ENCODE data around the gene GCK. TPM values are rescaled to one million over a fixed set of nuclear protein-coding genes. Genes with fewer than 3 reads are reported as not detected.
A peak's percentile ranks its signal among the peaks of the same experiment; 100 is the strongest.
"Not testable (repeated sequence)": the region's sequence is repeated elsewhere in the genome, so short reads cannot be mapped to it uniquely, and the experiment has no call there.

The GCK gene
- total RNA-seq, 4 donors from 2014 or later, result 0.16 to 0.96 TPM; not detected in 2

- intact Hi-C loops (cut with DNase I; ENCODE audit: low total_unique reads) (no loop called here), in situ Hi-C loops (cut with MboI; ENCODE audit: low pct_ligation_motif_present in 1 of 4, low pct_unique_long_range_greater_than_20kb in 1 of 4, low sequenced_read_pairs in 3 of 4) (no loop called here)
- Histone ChIP-seq H3K36me3 (peaks cover 0 to 81% (median 39%) of the 10 kb centered on the region in 4 donors), H3K27me3 (no peaks in the 10 kb centered on the region), H3K27ac (no peak overlapping the region), H3K4me3 (no peak overlapping the region), H3K9me3 (no peaks in the 10 kb centered on the region), H3K4me1 (peaks cover 0 to 8% (median 0%) of the 10 kb centered on the region in 4 donors)
- no peak for TF ChIP-seq CTCF (IDR thresholded peaks at IDR 0.05)
- TF ChIP-seq POLR2AphosphoS5 (IDR thresholded peaks at IDR 0.05), result no peak
- TF ChIP-seq POLR2A (IDR thresholded peaks at IDR 0.05), result no peak
- no peak for TF ChIP-seq EP300 (IDR thresholded peaks at IDR 0.05; ENCODE audit: low read depth)
- 93 to 95% methylated on average over 5 to 7 of the region's 7 CpGs for WGBS, 2 donors (ENCODE audit: low coverage in 1 of 2)
- DNase-seq, result no peak
Observed at GRCh38 chr7:44208085-44208484, 18.8 kb upstream of the GCK start.

DNA sequence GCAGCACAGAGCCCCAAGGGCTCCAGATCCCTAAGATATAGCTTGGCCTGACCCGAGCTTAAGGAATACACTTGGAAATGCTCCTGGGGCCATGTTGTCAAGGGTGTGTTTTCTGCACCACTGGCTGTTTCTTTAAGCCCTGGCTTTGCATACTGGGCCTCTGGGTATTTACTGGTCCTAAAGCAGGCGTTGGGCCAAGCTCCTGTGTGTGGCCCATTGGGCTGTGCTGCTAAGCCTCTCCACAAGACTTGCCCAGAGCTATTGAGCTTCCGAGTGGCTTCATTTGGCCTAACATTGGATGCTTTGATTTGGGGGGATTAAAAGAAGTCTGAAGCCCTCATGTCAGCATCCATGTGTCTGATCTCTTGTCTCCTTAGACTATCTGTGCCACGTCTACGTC is 16.8 kb upstream of the GCK start:
- Histone ChIP-seq H3K9me3 (no peaks in the 10 kb centered on the region), H3K27ac (no peak overlapping the region), H3K4me3 (no peak overlapping the region), H3K4me1 (peaks cover 0 to 24% (median 13%) of the 10 kb centered on the region in 4 donors), H3K27me3 (no peaks in the 10 kb centered on the region), H3K36me3 (peaks cover 0 to 64% (median 33%) of the 10 kb centered on the region in 4 donors)
- TF ChIP-seq POLR2A (IDR thresholded peaks at IDR 0.05) (no peak), CTCF (IDR thresholded peaks at IDR 0.05) (no peak), POLR2AphosphoS5 (IDR thresholded peaks at IDR 0.05) (no peak), EP300 (IDR thresholded peaks at IDR 0.05; ENCODE audit: low read depth) (no peak)
- DNase-seq, result no peak
- in situ Hi-C loops (cut with MboI; ENCODE audit: low pct_ligation_motif_present in 1 of 4, low pct_unique_long_range_greater_than_20kb in 1 of 4, low sequenced_read_pairs in 3 of 4), result no loop called here
- 96% methylated on average over 5 of the region's 5 CpGs; no CpG with 5 or more reads in 1 of the 2 donors for WGBS, 2 donors (ENCODE audit: low coverage in 1 of 2)
- intact Hi-C loops (cut with DNase I; ENCODE audit: low total_unique reads), result no loop called here

DNA sequence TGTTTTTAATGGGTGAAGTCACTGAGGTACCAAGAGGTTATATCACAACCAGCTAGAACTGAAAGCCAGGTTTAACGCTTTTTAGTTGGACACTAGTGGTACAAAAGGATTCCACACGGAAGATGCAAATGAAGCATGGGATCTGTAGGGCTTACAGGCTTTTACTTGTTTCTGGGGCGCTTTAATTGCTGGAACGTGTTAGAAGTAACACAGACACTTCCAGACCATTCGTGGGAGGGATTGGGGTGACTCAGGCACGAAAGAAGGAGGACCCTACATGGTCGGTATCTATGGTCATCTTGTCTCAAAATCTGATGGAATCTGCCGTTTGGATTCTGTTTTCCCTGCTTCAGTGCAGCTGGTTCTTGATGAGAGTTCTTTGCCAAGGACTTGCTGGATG is 12.6 kb upstream of the GCK start:
- WGBS, 2 donors (ENCODE audit: low coverage in 1 of 2), result 47 to 55% methylated on average over 8 of the region's 8 CpGs
- intact Hi-C loops (cut with DNase I; ENCODE audit: low total_unique reads), result no loop called here
- TF ChIP-seq CTCF (IDR thresholded peaks at IDR 0.05), result no peak
- TF ChIP-seq POLR2AphosphoS5 (IDR thresholded peaks at IDR 0.05), result no peak
- TF ChIP-seq EP300 (IDR thresholded peaks at IDR 0.05; ENCODE audit: low read depth), result no peak
- no peak for TF ChIP-seq POLR2A (IDR thresholded peaks at IDR 0.05)
- H3K4me1 ChIP-seq, result peaks cover 0 to 24% (median 13%) of the 10 kb centered on the region in 4 donors
- no peak overlapping the region for H3K27ac ChIP-seq
- no peaks in the 10 kb centered on the region for H3K9me3 ChIP-seq
- in situ Hi-C loops (cut with MboI; ENCODE audit: low pct_ligation_motif_present in 1 of 4, low pct_unique_long_range_greater_than_20kb in 1 of 4, low sequenced_read_pairs in 3 of 4), result no loop called here
- H3K27me3 ChIP-seq, result peaks cover 10% of the 10 kb centered on the region
- peak overlapping the region in 3 of 4 donors; percentile 79 to 92 (median 86) for H3K4me3 ChIP-seq
- DNase-seq, result no peak
- peaks cover 0 to 23% (median 11%) of the 10 kb centered on the region in 4 donors for H3K36me3 ChIP-seq

DNA sequence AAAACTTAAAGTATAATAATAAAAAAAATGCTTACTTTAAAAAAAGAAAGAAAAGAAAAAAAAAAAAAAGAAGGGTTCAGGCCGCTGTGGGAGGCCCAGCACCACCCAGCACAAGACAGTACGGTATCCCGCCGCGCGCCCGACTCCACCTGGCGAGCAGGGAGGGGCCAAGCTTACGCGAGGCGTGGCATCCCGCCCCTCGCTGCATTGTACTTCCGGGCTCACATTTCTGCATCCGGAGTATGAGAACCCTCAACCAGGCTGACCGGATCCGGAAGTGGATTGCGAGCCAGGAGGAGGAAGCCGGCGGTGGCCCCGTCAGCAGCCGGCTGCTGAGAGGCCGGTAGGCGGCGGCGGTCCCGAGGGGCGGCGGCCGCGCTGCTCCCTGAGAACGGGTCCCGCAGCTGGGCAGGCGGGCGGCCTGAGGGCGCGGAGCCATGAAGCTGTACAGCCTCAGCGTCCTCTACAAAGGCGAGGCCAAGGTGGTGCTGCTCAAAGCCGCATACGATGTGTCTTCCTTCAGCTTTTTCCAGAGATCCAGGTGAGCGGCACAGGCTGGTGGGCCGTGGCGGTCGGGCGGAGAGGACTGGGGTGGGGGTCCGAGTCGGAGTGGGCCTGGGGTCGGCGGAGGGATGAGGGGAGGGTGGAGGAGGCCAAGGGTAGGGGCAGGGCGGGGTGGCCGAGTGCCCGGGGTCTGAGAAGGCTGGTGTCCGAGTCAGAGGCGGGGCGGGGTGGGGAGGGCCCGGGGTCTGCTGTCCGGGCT is 11.6 kb upstream of the GCK start, which contains the start of gene YKT6:
Gene YKT6 (plus strand): TSS at position 280 of the 763 bp plus-strand sequence. CDS start 158 bp downstream, at position 438.
- peak within 1 kb of the TSS; percentile 79 to 88 (median 84) for H3K27ac ChIP-seq
- H3K9me3 ChIP-seq, result no peaks in the 10 kb centered on the region
- TF ChIP-seq CTCF (IDR thresholded peaks at IDR 0.05), result peak; percentile 56 to 87 (median 59)
- TF ChIP-seq EP300 (IDR thresholded peaks at IDR 0.05; ENCODE audit: low read depth), result no peak
- TF ChIP-seq POLR2AphosphoS5 (IDR thresholded peaks at IDR 0.05), result peak; percentile 74 to 92 (median 79)
- peak; percentile 82 for TF ChIP-seq POLR2A (IDR thresholded peaks at IDR 0.05)
- H3K27me3 ChIP-seq, result peaks cover 10% of the 10 kb centered on the region
- H3K4me1 ChIP-seq, result peaks cover 0 to 24% (median 13%) of the 10 kb centered on the region in 4 donors
- intact Hi-C loops (cut with DNase I; ENCODE audit: low total_unique reads), result no loop called here
- in situ Hi-C loops (cut with MboI; ENCODE audit: low pct_ligation_motif_present in 1 of 4, low pct_unique_long_range_greater_than_20kb in 1 of 4, low sequenced_read_pairs in 3 of 4), result no loop called here
- 0 to 1% methylated on average over 13 to 48 of the region's 58 CpGs for WGBS, 2 donors (ENCODE audit: low coverage in 1 of 2)
- peak; percentile 96 for DNase-seq
- peak within 1 kb of the TSS; percentile 79 to 97 (median 89) for H3K4me3 ChIP-seq
- H3K36me3 ChIP-seq, result peaks cover 0 to 14% (median 6%) of the 10 kb centered on the region in 4 donors

GRCh38 chr7:44200163-44200562 is 10.9 kb upstream of the GCK start:
- WGBS, 2 donors (ENCODE audit: low coverage in 1 of 2), result 71% methylated on average over 1 of the region's 3 CpGs; no CpG with 5 or more reads in 1 of the 2 donors
- peak overlapping the region in 1 of 4 donors; percentile 79 for H3K4me3 ChIP-seq
- in situ Hi-C loops (cut with MboI; ENCODE audit: low pct_ligation_motif_present in 1 of 4, low pct_unique_long_range_greater_than_20kb in 1 of 4, low sequenced_read_pairs in 3 of 4), result not testable (repeated sequence)

More at GRCh38 chr7:44200163-44200562, 10.9 kb upstream of the GCK start:
- intact Hi-C loops (cut with DNase I; ENCODE audit: low total_unique reads); H3K9me3 ChIP-seq; DNase-seq; H3K36me3 ChIP-seq; H3K27ac ChIP-seq: not testable (repeated sequence)
- Histone ChIP-seq H3K27me3 (peaks cover 10% of the 10 kb centered on the region), H3K4me1 (peaks cover 0 to 24% (median 13%) of the 10 kb centered on the region in 4 donors)
